Psoas muscle (tissue), 8 donors: ENCODE measurements around the gene CHD5. TPM values are rescaled to one million over a fixed set of nuclear protein-coding genes. Genes with fewer than 3 reads are reported as not detected.

Source experiments
- ATAC-seq, 4 donors: fragments of 200-7000 bp; cut with Tn5 transposase; one replicate each; pipeline ENCODE4 v1.9.1; 2020; ENCODE audit warnings: moderate library complexity in 3 of 4, mild to moderate bottlenecking in 2 of 4
- DNase-seq, 2 donors: peaks; one replicate each; pipeline ENCODE4 v3.0.0-alpha.2; 2020
- H3K27ac ChIP-seq: fragments of 200-600 bp; one replicate; pipeline ENCODE4 v1.8.0; 2022
- H3K27me3 ChIP-seq, 3 donors: fragments of 200-600 bp in 1 of 3; one replicate each; pipeline versions ENCODE4 v1.6.1 to v1.8.0; 2013 to 2022; ENCODE audit warnings: low read length in 2 of 3, mild to moderate bottlenecking in 2 of 3, moderate library complexity in 1 of 3; ENCODE audit not compliant: insufficient read depth in 3 of 3
- H3K36me3 ChIP-seq, 2 donors: fragments of 200-600 bp in 1 of 2; one replicate each; pipeline versions ENCODE4 v1.6.1 to v1.8.0; 2013 to 2022; ENCODE audit warnings: low read depth in 1 of 2, mild to moderate bottlenecking in 1 of 2, moderate library complexity in 1 of 2; ENCODE audit not compliant: insufficient read depth in 1 of 2
- H3K4me1 ChIP-seq: fragments of 200-600 bp; one replicate; pipeline ENCODE4 v1.8.0; 2022
- H3K4me3 ChIP-seq: fragments of 200-600 bp; one replicate; pipeline ENCODE4 v1.8.0; 2022; ENCODE audit warnings: mild to moderate bottlenecking
- H3K9me3 ChIP-seq: fragments of 200-600 bp; one replicate; pipeline ENCODE4 v1.8.0; 2022
- WGBS, 3 donors: extraction: QIAGEN DNeasy Blood & Tissue Kit; methylation state at CpG; one replicate each; pipeline versions ENCODE4 v1.1.6 to v1.1.7; 2013; 5-methylcytosine and 5-hydroxymethylcytosine counted together
- intact Hi-C, 2 donors: fragments of 100-400 bp; cut with DNase I; formaldehyde crosslinking; loops; one replicate each; pipeline versions ENCODE4 v1.11.0 to v1.14.2; 2022
- polyA plus RNA-seq, 3 donors: library from polyadenylated mRNA; stranded (reverse); fragments of 200-250 nt; gene quantifications; one replicate each; pipeline ENCODE4 v1.2.3, GENCODE V29; 2013
- total RNA-seq, 4 donors: library from RNA; stranded (reverse); fragmentation: NEBNext Ultra II Directional in 2 of 4; extraction: Animal tissue kit (Norgen Biotek cat#: 25700) in 2 of 4; gene quantifications; one replicate each; pipeline versions ENCODE4 v1.2.1 to v1.2.4, GENCODE V29; 2021 to 2023
- TF ChIP-seq, protein P1 (sequence below): fragments of 200-600 bp; IDR thresholded peaks from one replicate; pipeline ENCODE4 v1.8.0; 2022; ENCODE audit warnings: antibody characterized with exemption
- donor health status: healthy with polysubstance abuse.
- donor health status: DM: no; HTN: no; CAD: no; lungs with moderate emphysema.
- donor health status: Bipolar disorder and iron deficiency.
- donor health status: healthy.
- donor health status: DM: yes; HTN: yes; CAD: no.
- donor health status: DM: no; HTN: no; CAD: no.
- donor health status: DM: no; HTN: no; CAD: no.
- donor health status: DM: yes; HTN: yes; CAD: no.

CHD5 gene
- total and polyA plus RNA-seq, 7 donors, result 0.03 to 0.38 (median 0.24) TPM; not detected in 2

DNA sequence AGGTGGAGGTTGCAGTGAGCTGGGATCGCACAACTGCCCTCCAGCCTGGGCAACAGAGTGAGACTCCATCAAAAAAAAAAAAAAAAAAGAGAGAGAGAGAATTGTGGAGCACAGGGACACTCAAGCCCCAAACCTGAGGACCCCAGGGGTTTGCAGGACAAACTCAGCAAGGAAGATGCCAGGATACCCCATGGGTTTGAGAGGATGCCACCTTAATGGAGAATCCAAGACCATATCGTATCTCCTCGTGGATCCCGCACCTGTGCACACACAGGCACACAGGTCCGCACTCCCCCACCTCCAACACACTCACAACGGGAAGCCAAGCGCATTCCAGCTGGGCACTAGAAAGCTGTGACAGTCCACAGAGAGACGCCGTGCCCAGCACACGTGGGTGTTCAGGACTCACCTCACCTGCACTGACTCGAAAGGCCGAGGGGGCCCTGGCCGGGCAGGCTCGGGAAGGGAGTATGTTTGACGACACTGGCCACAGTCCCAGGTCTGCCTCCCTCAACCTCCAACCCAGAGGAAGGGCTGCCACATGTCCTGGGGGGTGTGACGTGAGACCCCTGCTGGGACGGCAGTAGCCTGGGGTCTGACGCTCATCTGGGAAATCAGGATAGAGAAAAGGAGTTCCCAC, 11.1 kb downstream of the CHD5 start:
- WGBS, 3 donors, result 67 to 71% (median 69%) methylated on average over 18 of the region's 18 CpGs
- H3K4me1 ChIP-seq, result no peaks in the 10 kb centered on the region
- no peaks in the 10 kb centered on the region for H3K9me3 ChIP-seq
- TF ChIP-seq, protein P1, sequence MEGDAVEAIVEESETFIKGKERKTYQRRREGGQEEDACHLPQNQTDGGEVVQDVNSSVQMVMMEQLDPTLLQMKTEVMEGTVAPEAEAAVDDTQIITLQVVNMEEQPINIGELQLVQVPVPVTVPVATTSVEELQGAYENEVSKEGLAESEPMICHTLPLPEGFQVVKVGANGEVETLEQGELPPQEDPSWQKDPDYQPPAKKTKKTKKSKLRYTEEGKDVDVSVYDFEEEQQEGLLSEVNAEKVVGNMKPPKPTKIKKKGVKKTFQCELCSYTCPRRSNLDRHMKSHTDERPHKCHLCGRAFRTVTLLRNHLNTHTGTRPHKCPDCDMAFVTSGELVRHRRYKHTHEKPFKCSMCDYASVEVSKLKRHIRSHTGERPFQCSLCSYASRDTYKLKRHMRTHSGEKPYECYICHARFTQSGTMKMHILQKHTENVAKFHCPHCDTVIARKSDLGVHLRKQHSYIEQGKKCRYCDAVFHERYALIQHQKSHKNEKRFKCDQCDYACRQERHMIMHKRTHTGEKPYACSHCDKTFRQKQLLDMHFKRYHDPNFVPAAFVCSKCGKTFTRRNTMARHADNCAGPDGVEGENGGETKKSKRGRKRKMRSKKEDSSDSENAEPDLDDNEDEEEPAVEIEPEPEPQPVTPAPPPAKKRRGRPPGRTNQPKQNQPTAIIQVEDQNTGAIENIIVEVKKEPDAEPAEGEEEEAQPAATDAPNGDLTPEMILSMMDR, result no peak
- H3K4me3 ChIP-seq, result no peak overlapping the region
- no peaks in the 10 kb centered on the region for H3K36me3 ChIP-seq
- DNase-seq (no peak), ATAC-seq (no peak)
- intact Hi-C loops, result no loop called here
- no peak overlapping the region for H3K27ac ChIP-seq
- peaks cover 0 to 43% (median 27%) of the 10 kb centered on the region in 3 donors for H3K27me3 ChIP-seq

DNA sequence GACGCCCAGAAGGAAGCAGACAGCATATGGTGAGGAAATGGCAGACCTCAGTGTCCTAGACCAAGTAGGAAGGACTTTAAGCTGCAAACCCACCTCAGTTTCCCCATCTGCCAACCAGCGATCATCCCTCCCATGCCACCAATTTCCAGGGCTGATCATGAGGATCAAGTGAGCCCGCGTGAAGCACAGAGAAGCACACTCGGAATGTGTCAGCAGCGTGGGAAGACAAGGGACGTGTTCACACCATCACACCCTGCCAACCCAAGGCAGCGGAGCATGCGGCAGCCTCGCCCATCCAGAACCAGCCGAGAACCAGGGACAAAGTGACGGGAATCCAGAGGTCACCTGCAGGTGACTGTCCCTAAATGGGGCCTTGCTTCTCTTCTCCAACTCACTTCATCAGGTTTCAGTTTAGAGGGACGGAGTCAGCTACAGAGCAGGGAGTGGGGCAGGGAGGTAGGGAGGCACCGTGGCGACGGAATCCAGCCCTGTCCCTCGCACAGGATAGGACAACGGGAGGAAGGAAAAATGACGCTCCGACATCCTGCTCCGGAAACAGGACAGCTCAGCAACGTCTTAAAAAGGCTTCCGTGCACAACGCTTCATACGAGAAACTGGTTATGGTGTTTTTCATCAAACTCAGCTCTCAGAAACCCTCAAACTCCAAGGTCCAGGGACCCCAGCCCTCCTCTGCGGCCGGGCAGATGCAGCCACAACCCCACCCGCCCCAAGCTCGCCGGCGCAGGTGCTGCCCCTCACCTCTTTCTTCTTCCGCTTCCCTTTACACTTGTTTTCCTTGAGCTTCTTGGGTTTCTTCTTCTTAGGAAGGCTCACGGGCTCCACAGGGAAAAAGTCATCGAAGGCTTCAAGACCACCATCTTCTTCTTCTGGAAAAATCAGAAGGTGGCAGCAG, 12.5 kb downstream of the CHD5 start:
- TF ChIP-seq, protein P1, result no peak
- no peak overlapping the region for H3K27ac ChIP-seq
- H3K36me3 ChIP-seq, result no peaks in the 10 kb centered on the region
- intact Hi-C loops, result no loop called here
- no peaks in the 10 kb centered on the region for H3K9me3 ChIP-seq
- no peaks in the 10 kb centered on the region for H3K4me1 ChIP-seq
- ATAC-seq, result no peak
- peaks cover 0 to 52% (median 22%) of the 10 kb centered on the region in 3 donors for H3K27me3 ChIP-seq
- H3K4me3 ChIP-seq, result no peak overlapping the region
- DNase-seq, result no peak
- 70 to 72% (median 72%) methylated on average over 34 of the region's 34 CpGs for WGBS, 3 donors

DNA sequence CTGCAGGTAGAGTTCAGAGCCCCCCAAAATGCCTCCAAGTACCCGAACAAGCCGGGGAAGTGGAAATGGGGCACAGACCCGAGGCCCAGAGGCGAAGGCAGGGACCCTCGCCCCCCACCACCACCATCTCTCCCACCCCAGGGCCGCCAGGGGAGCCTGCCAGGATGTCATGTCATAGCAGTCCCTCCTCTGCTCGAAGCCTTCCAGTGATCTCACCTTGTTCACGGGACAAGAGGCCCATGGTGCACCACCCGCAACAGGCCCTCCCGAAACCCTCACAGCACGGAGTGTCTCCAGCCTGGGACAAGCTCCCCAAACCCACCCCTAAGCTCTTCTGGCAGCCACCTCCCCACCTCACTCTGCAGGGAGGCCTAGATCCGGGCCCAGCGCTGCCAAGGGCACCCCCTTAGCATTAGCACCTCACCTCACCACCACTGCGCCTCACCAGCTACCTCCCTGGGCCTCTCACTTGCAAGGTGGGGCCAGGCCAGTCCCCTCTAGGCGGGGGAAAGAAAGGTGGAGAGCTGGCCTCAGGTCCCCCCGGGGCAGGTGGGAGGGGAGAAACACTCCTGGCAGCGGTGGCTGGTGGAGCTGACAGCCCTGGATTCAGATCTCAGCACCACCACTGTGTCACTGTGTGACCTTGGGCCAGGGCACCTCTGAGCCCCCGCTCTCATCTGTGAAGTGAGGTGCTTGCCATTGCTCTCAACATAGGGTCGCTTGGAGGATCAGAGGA, 13.3 kb downstream of the CHD5 start:
- Histone ChIP-seq H3K27me3 (peaks cover 0 to 57% (median 20%) of the 10 kb centered on the region in 3 donors), H3K9me3 (no peaks in the 10 kb centered on the region), H3K36me3 (no peaks in the 10 kb centered on the region), H3K4me1 (no peaks in the 10 kb centered on the region), H3K4me3 (no peak overlapping the region), H3K27ac (no peak overlapping the region)
- ATAC-seq (no peak), DNase-seq (no peak)
- TF ChIP-seq, protein P1, result no peak
- intact Hi-C loops, result no loop called here
- WGBS, 3 donors, result 73 to 78% (median 78%) methylated on average over 17 to 19 of the region's 19 CpGs

DNA sequence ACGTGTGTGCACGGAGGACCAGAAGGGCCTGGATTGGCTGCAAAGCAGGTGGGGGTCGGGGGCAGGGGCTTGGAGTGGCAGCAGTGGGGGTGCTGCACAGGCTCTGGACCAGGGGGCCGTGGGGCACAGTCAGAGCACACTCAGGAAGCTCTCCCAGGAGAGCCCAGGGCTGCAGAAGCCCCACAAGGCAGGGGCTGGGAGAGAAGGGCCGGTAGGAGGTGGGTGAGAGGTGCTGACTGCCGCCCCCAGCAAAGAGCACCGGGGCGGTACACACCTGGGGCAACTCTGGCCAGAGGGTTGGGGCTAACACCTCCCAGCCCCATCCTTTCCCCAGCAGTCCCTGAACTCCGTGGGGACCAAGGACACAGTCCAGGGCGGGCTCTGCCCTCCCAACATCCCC, 13.9 kb downstream of the CHD5 start:
- H3K36me3 ChIP-seq, result no peaks in the 10 kb centered on the region
- H3K9me3 ChIP-seq, result no peaks in the 10 kb centered on the region
- TF ChIP-seq, protein P1, result no peak
- H3K4me1 ChIP-seq, result no peaks in the 10 kb centered on the region
- no peak overlapping the region for H3K27ac ChIP-seq
- ATAC-seq, result no peak
- H3K27me3 ChIP-seq, result peaks cover 0 to 63% (median 22%) of the 10 kb centered on the region in 3 donors
- no peak for DNase-seq
- no peak overlapping the region for H3K4me3 ChIP-seq
- WGBS, 3 donors, result 57 to 68% (median 62%) methylated on average over 7 to 10 of the region's 10 CpGs
- intact Hi-C loops, result no loop called here
